NCI-H1092 (cell line): ENCODE data around the gene HLA-F.

Source experiments
- DNase-seq: peaks from one replicate; lab custom pipeline; 2025; lab: John Stamatoyannopoulos, UW

Gene HLA-F

GRCh38 chr6:29723262-29723665 is at the start of gene HLA-F:
Gene HLA-F (plus strand): TSS chr6:29723434. CDS start chr6:29723464, 30 bp downstream.
- peak; percentile 6 for DNase-seq

- no peak for DNase-seq
Observed at GRCh38 chr6:29674008-29674407, 49.2 kb upstream of the HLA-F start.

- no peak for DNase-seq
Observed at GRCh38 chr6:29675561-29675960, 47.7 kb upstream of the HLA-F start.

- DNase-seq = peak; percentile 27
Observed at GRCh38 chr6:29676981-29677601, 46.1 kb upstream of the HLA-F start.

- DNase-seq = no peak
Observed at GRCh38 chr6:29678114-29678513, 45.1 kb upstream of the HLA-F start.

GRCh38 chr6:29679962-29680361 is 43.3 kb upstream of the HLA-F start:
- no peak for DNase-seq

- no peak for DNase-seq
Observed at GRCh38 chr6:29680416-29680815, 42.8 kb upstream of the HLA-F start.

- no peak for DNase-seq
Observed at GRCh38 chr6:29680904-29681303, 42.3 kb upstream of the HLA-F start, which contains the start of gene ZFP57. Gene ZFP57 (minus strand): TSS chr6:29681152. CDS start chr6:29677003, 4,149 bp downstream.

- DNase-seq = no peak
Observed at GRCh38 chr6:29681811-29682210, 41.4 kb upstream of the HLA-F start.

- DNase-seq = no peak
Observed at GRCh38 chr6:29685718-29686326, 37.4 kb upstream of the HLA-F start.

GRCh38 chr6:29694637-29695036 is 28.6 kb upstream of the HLA-F start:
- DNase-seq = no peak

GRCh38 chr6:29696147-29697125 is 26.8 kb upstream of the HLA-F start:
- DNase-seq = no peak

- no peak for DNase-seq
Observed at GRCh38 chr6:29702519-29703103, 20.6 kb upstream of the HLA-F start.

GRCh38 chr6:29705389-29706231 is 17.6 kb upstream of the HLA-F start:
- no peak for DNase-seq

- DNase-seq = no peak
Observed at GRCh38 chr6:29708432-29709179, 14.6 kb upstream of the HLA-F start.

GRCh38 chr6:29709188-29709587 is 14.0 kb upstream of the HLA-F start:
- DNase-seq = no peak

GRCh38 chr6:29710281-29710941 is 12.8 kb upstream of the HLA-F start:
- DNase-seq = no peak

GRCh38 chr6:29720863-29721262 is 2.4 kb upstream of the HLA-F start:
- DNase-seq = no peak

GRCh38 chr6:29723666-29724588 is 693 bp downstream of the HLA-F start:
- no peak for DNase-seq
